Globus pallidus (tissue), 1 donor: ENCODE results near the gene MYO3B.
"Not testable (repeated sequence)": the region's sequence is repeated elsewhere in the genome, so short reads cannot be mapped to it uniquely, and the experiment has no call there.

Source experiments
- DNase-seq: peaks from one replicate; pipeline ENCODE4 v3.0.0-alpha.2; 2015; ENCODE audit warnings: low spot score

MYO3B gene

GRCh38 chr2:170566138-170566537, 388.2 kb downstream of the MYO3B start:
- no peak for DNase-seq

DNA sequence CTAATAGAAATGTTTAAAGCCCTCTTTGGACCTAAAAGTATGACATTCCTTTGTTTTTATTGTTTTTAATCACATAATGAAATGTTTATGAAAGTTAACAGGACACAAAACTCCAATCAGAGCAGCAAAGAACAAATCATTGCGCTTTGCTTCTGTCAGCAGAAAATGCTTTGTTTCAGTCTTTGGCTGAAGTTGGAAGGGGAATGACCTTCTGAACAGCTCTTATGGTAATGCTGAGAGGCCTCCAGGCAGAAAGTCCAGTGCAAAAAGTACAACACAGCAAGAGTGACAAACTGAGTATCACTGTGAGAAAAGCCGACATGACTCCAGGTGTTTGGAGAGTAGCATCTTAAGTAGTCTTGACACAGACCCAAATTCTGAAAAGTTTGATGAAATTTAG, 389.5 kb downstream of the MYO3B start:
- DNase-seq, result no peak

GRCh38 chr2:170568511-170568910, 390.6 kb downstream of the MYO3B start:
- no peak for DNase-seq

GRCh38 chr2:170571612-170572011, 393.7 kb downstream of the MYO3B start:
- no peak for DNase-seq

- DNase-seq, result no peak
These were observed 395.7 kb downstream of the MYO3B start for GRCh38 chr2:170573671-170574070.

- peak; percentile 42 for DNase-seq
These were observed 398.3 kb downstream of the MYO3B start for GRCh38 chr2:170576296-170576695.

GRCh38 chr2:170577356-170577755, 399.4 kb downstream of the MYO3B start:
- DNase-seq, result no peak

DNA sequence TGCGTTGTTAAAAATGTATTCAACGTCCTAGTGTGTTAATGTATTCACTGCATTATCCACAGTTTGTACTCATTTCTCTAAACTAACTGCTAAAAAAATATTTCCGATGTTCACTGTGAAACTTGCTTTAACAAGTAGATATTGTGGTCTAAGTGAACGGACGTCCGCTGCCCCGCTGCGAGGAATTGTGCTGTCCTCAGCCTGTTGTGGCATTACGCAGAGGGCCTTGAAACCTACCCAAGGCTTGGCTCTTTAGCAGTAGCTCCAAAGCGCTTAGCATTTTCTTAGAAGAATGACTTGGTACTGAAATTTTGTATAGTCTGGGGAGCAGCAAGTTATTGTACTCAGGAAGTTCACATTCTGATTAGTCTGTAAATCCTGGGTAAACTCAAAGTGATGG, 400.7 kb downstream of the MYO3B start:
- peak; percentile 44 for DNase-seq

DNA sequence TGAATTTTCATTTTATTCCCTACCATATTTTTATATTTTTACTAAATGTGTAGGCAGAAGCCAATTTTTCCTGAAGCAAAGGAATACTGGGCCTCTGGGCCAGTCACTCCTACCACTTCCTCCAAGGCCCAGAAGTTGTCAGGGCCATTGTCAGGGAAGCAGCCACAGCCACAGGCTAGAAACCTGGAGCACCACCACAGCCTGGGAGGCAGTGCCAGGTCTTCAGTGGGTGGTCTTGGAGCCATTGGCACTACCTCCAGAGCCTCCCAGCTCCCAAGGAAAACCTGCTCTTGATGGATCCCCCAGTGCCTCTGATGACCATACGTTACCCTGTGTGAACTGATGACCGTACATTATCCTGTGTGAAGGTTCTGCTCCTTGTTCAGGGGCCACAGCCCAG, 401.6 kb downstream of the MYO3B start:
- DNase-seq, result no peak

DNA sequence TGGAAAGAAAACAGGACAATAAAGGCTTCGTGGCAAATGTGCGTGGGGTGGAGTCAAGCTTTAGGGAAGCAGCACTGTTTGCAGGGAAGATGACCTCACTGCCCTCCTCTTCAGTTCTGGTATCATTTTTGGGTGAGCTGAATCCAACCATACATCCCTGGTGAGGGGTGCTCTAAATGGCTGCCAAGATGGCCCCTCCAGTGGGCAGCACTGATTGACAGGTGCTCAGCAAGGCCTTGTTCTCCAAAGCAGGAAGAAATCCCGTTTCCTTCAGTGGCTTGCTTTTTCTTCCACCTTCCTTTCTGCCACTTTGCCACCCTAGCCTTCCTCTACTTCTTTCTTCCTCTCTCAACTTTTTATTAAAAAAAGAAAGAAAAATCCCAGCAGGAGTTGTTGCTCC, 404.4 kb downstream of the MYO3B start:
- DNase-seq, result no peak

GRCh38 chr2:170582751-170583463, 405.0 kb downstream of the MYO3B start:
- peak; percentile 37 for DNase-seq

GRCh38 chr2:170585067-170585466, 407.1 kb downstream of the MYO3B start:
- DNase-seq, result no peak

DNA sequence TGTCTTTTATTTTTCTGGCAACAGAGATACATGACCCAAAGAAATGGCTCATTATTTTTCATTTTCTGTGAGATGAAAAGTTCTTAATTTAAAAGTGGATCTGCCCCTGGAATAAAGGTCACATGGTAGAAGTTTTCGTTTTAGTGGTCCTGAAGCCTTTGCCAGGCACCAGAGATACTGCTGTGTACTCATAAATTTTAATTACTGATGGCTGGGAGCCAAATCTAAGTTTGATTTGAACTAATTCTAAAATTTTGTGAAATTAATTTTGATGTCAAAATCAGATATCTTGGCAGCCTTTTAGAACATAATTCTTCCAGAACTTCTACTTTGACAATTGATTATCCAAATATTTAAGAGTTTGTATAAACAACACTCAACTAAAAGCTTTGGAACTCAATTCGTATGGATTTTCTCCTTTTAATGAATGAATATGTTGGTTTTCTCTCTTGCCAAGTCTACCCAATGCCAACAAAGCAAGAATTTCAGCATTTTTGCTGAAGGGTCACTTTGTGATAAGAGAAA, 408.7 kb downstream of the MYO3B start:
- DNase-seq, result no peak

DNA sequence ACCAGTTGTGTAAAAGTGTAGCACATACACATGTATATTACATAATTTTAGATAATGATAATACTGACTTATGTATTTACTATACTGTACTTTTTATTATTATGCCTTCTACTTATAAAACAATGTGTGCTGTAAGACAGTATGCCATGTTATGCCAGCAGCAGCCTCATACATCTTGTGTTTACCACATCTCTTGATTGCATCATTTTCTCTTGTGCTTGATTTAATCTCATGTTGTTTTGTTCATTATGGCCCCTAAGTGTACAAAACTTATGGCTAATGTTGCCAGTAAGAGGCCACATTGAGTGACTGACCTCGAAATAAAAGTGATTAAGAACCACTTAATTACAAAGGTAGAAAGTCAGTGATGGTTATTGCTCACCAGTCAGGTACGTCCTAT, 409.2 kb downstream of the MYO3B start:
- no peak for DNase-seq

DNA sequence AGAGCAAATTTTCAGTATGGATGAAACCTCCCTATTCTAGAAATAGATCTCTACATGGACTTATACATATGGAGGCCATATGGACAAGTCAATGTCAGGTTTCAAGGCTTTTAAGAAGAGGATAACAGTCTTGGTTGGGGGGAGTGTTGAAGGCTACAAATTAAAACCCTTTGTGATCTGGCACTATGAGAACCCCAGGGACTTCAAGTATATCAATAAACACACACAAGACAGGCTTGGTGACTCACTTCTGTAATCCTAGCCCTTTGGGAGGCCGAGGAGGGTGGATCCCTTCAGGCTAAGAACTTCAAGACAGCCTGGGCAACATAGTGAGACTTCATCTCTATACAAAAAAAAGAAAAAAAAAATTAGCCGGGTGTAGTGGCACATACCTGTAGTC, 410.0 kb downstream of the MYO3B start:
- DNase-seq, result no peak

DNA sequence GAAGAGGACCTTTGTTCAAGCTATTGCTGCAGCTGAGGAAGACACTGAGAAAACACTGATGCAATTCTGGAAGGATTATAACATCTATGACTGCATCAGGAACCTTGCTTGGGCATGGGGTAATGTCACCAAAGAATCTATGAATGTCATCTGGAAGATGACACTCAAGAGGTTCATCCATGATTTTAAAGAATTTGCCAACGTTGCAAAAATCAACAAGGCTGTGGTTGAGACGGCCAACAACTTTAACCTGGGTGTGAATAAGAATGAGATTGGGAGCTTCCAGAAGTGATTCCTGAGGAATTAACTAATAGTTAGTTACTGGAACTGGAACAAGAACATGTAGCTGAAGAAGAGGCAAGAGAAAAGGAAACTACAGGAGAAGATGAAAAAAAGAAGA, 410.8 kb downstream of the MYO3B start:
- no peak for DNase-seq

DNA sequence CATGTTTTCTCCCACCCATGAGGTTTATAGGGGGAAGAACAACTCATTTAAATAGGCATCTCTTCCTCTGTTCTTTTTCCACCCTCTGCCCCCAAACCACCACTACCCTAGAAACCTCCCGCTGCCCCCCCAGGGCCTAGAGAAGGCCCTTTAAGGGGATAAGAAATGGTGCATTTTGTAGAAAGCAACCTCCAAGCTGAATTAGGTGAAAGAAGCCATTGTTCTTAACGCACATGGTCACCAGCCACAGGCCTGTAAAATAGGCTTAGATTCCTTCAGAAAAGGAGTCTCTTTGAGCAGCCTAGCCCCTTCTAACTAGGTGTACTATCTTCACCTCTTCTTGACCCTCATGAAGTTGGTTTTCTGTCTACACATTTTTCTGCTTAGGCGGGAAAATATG, 418.6 kb downstream of the MYO3B start:
- DNase-seq, result no peak

- DNase-seq, result no peak
These were observed 420.1 kb downstream of the MYO3B start for GRCh38 chr2:170598067-170598395.

- no peak for DNase-seq
These were observed 423.5 kb downstream of the MYO3B start for GRCh38 chr2:170601489-170601888.

DNA sequence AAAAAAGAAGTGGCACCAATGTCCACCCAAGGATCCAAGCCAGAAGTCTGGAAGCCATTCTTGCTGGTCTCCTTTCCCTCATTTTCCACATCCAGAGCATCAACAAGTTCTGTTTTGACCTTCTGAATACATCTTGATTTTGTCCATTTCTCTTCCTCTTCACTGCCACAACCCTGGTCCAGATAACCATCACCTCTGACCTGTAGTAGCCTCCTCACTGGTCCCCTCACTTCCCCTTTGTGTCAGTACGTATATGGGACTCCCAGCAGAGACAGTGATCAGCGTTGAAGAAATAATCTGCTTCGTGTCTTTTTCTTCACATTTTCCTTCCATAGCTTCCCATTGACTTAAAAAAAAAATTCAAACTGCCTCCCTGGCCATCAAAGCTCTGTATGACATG, 427.9 kb downstream of the MYO3B start:
- no peak for DNase-seq

- DNase-seq, result no peak
These were observed 429.2 kb downstream of the MYO3B start for GRCh38 chr2:170607171-170607570.

GRCh38 chr2:170610615-170611014, 432.7 kb downstream of the MYO3B start:
- DNase-seq, result no peak

DNA sequence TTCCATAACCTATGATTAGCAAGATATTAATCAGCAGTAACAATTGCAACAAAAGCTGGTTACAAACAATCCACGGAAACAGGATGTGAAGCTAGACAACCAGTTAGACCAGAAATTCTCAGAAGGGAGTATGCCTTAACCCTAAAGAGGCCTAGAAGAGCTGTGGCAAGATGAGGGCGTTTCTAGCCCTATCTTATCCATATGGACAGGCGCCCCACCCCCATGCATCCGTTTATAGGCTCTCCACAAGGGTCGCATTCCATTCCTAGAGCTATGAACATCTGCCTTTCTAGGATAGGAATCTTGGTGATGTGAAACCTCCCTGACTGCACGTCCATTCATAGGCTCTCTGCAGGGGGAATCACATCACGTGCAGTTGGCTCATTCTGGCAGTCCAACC, 441.0 kb downstream of the MYO3B start:
- not testable (repeated sequence) for DNase-seq

GRCh38 chr2:170635094-170635493, 457.1 kb downstream of the MYO3B start:
- not testable (repeated sequence) for DNase-seq
